Mesenchymal stem cell (in vitro differentiated cells and primary cell): Measurements from ENCODE around the gene NKAIN2.

ENCODE experiments used
- DNase-seq: peaks from one replicate; pipeline ENCODE4 v3.0.0-alpha.2; 2013
- H2AFZ ChIP-seq: one replicate; pipeline ENCODE4 v1.6.1; 2013; ENCODE audit warnings: low read depth, mild to moderate bottlenecking, control low read depth, inconsistent platforms, low read length, moderate library complexity
- H2AK5ac ChIP-seq: 2 replicates; pipeline ENCODE4 v1.6.1; 2013; ENCODE audit warnings: low read length, moderate library complexity, mild to moderate bottlenecking, inconsistent platforms; ENCODE audit not compliant: severe bottlenecking
- H2BK120ac ChIP-seq: one replicate; pipeline ENCODE4 v1.6.1; 2013; ENCODE audit warnings: low read depth, mild to moderate bottlenecking, inconsistent platforms, low read length, moderate library complexity
- H2BK12ac ChIP-seq, 2 experiments: one replicate each; pipeline ENCODE4 v1.6.1; 2013; ENCODE audit warnings: inconsistent platforms in 2 of 2, low read length in 2 of 2, mild to moderate bottlenecking in 2 of 2, moderate library complexity in 2 of 2, control low read depth in 1 of 2
- H2BK15ac ChIP-seq: one replicate; pipeline ENCODE4 v1.6.1; 2013; ENCODE audit warnings: mild to moderate bottlenecking, low read depth, inconsistent platforms; ENCODE audit not compliant: poor library complexity, severe bottlenecking
- H2BK5ac ChIP-seq: 2 replicates; pipeline ENCODE4 v1.6.1; 2013; ENCODE audit warnings: low read depth, mild to moderate bottlenecking, low read length, control low read depth, inconsistent platforms; ENCODE audit not compliant: poor library complexity, severe bottlenecking
- H3K14ac ChIP-seq, 2 experiments: one replicate each; pipeline ENCODE4 v1.6.1; 2013; ENCODE audit warnings: inconsistent platforms in 2 of 2, low read length in 2 of 2, control low read depth in 1 of 2, mild to moderate bottlenecking in 1 of 2, moderate library complexity in 1 of 2
- H3K18ac ChIP-seq, 2 experiments: one replicate each; pipeline ENCODE4 v1.6.1; 2013; ENCODE audit warnings: inconsistent platforms in 2 of 2, low read length in 2 of 2, control low read depth in 1 of 2, low read depth in 1 of 2, mild to moderate bottlenecking in 1 of 2
- H3K23ac ChIP-seq, 2 experiments: one replicate each; pipeline ENCODE4 v1.6.1; 2013; ENCODE audit warnings: inconsistent platforms in 2 of 2, low read length in 2 of 2, mild to moderate bottlenecking in 2 of 2, moderate library complexity in 2 of 2, control low read depth in 1 of 2
- H3K27ac ChIP-seq: 2 replicates; pipeline ENCODE4 v1.5.1; 2013; ENCODE audit warnings: mild to moderate bottlenecking, moderate library complexity, low read length, control low read depth, inconsistent platforms; ENCODE audit not compliant: poor library complexity, severe bottlenecking
- H3K27me3 ChIP-seq, 2 experiments: 2 replicates each; pipeline versions ENCODE4 v1.6.1 to v1.7.0; 2013; ENCODE audit warnings: low read length in 2 of 2, mild to moderate bottlenecking in 2 of 2, moderate library complexity in 2 of 2, control low read depth in 1 of 2, inconsistent platforms in 1 of 2; ENCODE audit not compliant: control insufficient read depth in 1 of 2, insufficient read depth in 1 of 2
- H3K36me3 ChIP-seq, 2 experiments: 2 replicates each; pipeline versions ENCODE4 v1.6.1 to v1.7.0; 2013; ENCODE audit warnings: low read length in 2 of 2, control low read depth in 1 of 2, inconsistent platforms in 1 of 2, low read depth in 1 of 2, mild to moderate bottlenecking in 1 of 2; ENCODE audit not compliant: insufficient read depth in 2 of 2, control insufficient read depth in 1 of 2
- H3K4ac ChIP-seq, 2 experiments: one replicate each; pipeline ENCODE4 v1.6.1; 2013; ENCODE audit warnings: inconsistent platforms in 2 of 2, low read length in 2 of 2, mild to moderate bottlenecking in 2 of 2, moderate library complexity in 2 of 2, control low read depth in 1 of 2, low read depth in 1 of 2
- H3K4me1 ChIP-seq: 2 replicates; pipeline ENCODE4 v1.6.1; 2013; ENCODE audit warnings: low read depth, low read length, control low read depth; ENCODE audit not compliant: control insufficient read depth, insufficient read depth
- H3K4me2 ChIP-seq: 2 replicates; pipeline ENCODE4 v1.6.1; 2013; ENCODE audit warnings: low read length, mild to moderate bottlenecking, inconsistent platforms; ENCODE audit not compliant: poor library complexity, severe bottlenecking
- H3K4me3 ChIP-seq, 2 experiments: 2 replicates each; pipeline versions ENCODE4 v1.5.1 to v1.7.0; 2013; ENCODE audit warnings: low read length in 2 of 2, mild to moderate bottlenecking in 2 of 2, control low read depth in 1 of 2, low read depth in 1 of 2; ENCODE audit not compliant: insufficient read depth in 1 of 2
- H3K79me1 ChIP-seq: replicated peaks from 2 replicates; pipeline ENCODE4 v1.6.1; 2013; ENCODE audit warnings: mild to moderate bottlenecking, control low read depth, low read length, inconsistent platforms; ENCODE audit not compliant: poor library complexity, severe bottlenecking
- H3K9ac ChIP-seq: 2 replicates; pipeline ENCODE4 v1.7.0; 2013; ENCODE audit warnings: mild to moderate bottlenecking, low read length, moderate library complexity
- H3K9me3 ChIP-seq: 2 replicates; pipeline ENCODE4 v1.7.0; 2013; ENCODE audit warnings: mild to moderate bottlenecking, low read length; ENCODE audit not compliant: control insufficient read depth
- H4K8ac ChIP-seq: one replicate; pipeline ENCODE4 v1.6.1; 2013; ENCODE audit warnings: inconsistent platforms, mild to moderate bottlenecking, low read length, moderate library complexity
- H4K91ac ChIP-seq: one replicate; pipeline ENCODE4 v1.6.1; 2013; ENCODE audit warnings: mild to moderate bottlenecking, low read length, inconsistent platforms
- WGBS: methylation state at CpG from one replicate; pipeline ENCODE4 v1.1.7; 2013; ENCODE audit warnings: mixed read lengths; 5-methylcytosine and 5-hydroxymethylcytosine counted together

The NKAIN2 gene

DNA sequence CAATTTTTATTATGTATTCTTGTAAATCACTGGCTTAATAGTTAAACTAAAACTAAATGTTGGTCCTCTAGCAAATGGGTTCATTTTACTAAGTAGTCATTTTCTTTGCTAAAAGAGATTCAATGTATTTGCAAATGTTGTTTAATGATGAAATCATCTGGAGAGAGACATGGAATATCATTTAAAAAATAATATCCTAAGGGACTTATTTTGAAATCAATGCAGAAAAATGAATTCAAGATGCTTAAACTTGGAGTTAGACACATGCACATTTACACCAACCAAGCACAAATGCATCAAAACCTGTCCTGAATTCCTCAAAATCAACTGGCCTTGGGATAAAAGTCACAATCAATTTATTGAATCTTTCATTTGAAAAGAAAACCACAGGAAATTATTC is 993.6 kb downstream of the NKAIN2 start:
- Histone ChIP-seq H2AFZ (no peak overlapping the region), H3K4me1 (peaks cover 2% of the 10 kb centered on the region), H3K14ac (no peak overlapping the region), H3K27me3 (no peaks in the 10 kb centered on the region), H3K4me3 (no peak overlapping the region), H3K79me1 (no peaks in the 10 kb centered on the region), H3K23ac (no peak overlapping the region), H4K8ac (no peak overlapping the region), H4K91ac (no peak overlapping the region), H2BK5ac (no peak overlapping the region), H3K18ac (no peak overlapping the region), H3K4ac (no peak overlapping the region), H3K36me3 (no peaks in the 10 kb centered on the region), H2BK15ac (no peak overlapping the region), H2AK5ac (no peak overlapping the region), H3K9ac (no peak overlapping the region), H3K9me3 (no peaks in the 10 kb centered on the region), H3K27ac (no peak overlapping the region), H2BK12ac (no peak overlapping the region), H3K4me2 (no peak overlapping the region), H2BK120ac (no peak overlapping the region)
- no peak for DNase-seq

DNA sequence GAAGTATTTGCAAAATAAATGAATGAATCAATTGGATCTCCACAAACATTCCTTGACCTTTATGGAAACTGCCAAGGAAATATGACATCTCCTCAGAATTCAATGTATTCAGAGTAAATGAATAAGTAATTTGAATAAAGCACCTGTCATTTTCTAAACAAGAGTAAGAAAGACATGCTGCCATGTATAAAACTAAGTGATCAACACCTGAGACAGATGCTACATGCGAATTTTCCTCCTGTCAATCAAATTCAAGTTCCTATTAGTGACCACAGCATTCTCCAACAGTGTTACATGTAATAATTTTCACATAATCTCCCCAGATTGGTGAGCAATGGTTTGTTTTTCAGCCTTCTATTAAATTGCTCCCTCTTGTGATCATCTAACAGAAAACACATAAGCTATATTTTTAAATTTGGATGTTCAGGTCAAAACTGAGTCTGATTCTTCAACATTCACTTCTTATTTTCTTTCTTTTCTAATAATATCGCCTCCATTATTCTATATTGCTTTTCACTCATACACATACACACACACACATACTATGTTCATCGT is 995.4 kb downstream of the NKAIN2 start:
- no peak overlapping the region for H2BK12ac ChIP-seq

DNA sequence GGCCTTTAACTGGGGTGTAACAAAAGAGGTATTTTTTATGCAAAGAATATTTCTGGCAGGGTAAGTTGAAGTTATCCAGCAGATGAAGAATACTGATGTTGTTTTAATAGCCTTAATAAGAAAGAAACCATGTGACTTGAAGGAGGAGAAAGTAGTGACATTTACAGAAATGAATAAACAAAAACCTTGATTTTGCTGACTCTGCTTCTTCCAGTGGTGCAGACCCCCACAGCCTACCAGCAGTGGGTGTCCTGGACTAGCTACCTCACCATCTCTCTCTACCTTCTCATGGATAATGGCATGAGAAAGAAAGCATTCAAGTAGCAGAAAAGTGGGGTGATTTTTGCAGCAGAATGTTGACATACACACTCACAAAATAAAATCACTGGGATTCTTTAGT is 996.0 kb downstream of the NKAIN2 start:
- Histone ChIP-seq H3K9ac (no peak overlapping the region), H3K18ac (no peak overlapping the region), H3K27me3 (no peaks in the 10 kb centered on the region)

More for the DNA sequence above, 995.4 kb downstream of the NKAIN2 start:
- Histone ChIP-seq H2AFZ (no peak overlapping the region), H3K27ac (no peak overlapping the region), H3K23ac (no peak overlapping the region), H3K36me3 (no peaks in the 10 kb centered on the region), H3K27me3 (no peaks in the 10 kb centered on the region), H3K4me3 (no peak overlapping the region), H4K91ac (no peak overlapping the region), H3K14ac (no peak overlapping the region), H2BK120ac (no peak overlapping the region), H3K9ac (no peak overlapping the region), H2AK5ac (no peak overlapping the region), H2BK5ac (no peak overlapping the region), H3K4me1 (peaks cover 2% of the 10 kb centered on the region), H2BK15ac (no peak overlapping the region), H3K4me2 (no peak overlapping the region), H3K79me1 (no peaks in the 10 kb centered on the region), H3K4ac (no peak overlapping the region), H3K18ac (no peak overlapping the region), H4K8ac (no peak overlapping the region), H3K9me3 (no peaks in the 10 kb centered on the region)
- 74% methylated on average over 2 of the region's 3 CpGs for WGBS
- no peak for DNase-seq

GRCh38 chr6:124800222-124800621 is 996.6 kb downstream of the NKAIN2 start:
- H4K8ac ChIP-seq = no peak overlapping the region
- no peak overlapping the region for H3K14ac ChIP-seq
- no peak overlapping the region for H3K9ac ChIP-seq
- no peak for DNase-seq
- no peak overlapping the region for H3K4me2 ChIP-seq
- no peak overlapping the region for H3K23ac ChIP-seq
- H2AFZ ChIP-seq = no peak overlapping the region
- 94% methylated on average over 6 of the region's 6 CpGs for WGBS
- no peak overlapping the region for H3K4me3 ChIP-seq
- H3K27ac ChIP-seq = no peak overlapping the region
- no peak overlapping the region for H2BK15ac ChIP-seq
- H3K4me1 ChIP-seq = peaks cover 2% of the 10 kb centered on the region
- no peak overlapping the region for H2AK5ac ChIP-seq
- H4K91ac ChIP-seq = no peak overlapping the region
- no peak overlapping the region for H3K4ac ChIP-seq
- no peak overlapping the region for H2BK5ac ChIP-seq
- H3K18ac ChIP-seq = no peak overlapping the region
- H2BK12ac ChIP-seq = no peak overlapping the region
- no peaks in the 10 kb centered on the region for H3K27me3 ChIP-seq
- H3K79me1 ChIP-seq = no peaks in the 10 kb centered on the region
- H3K36me3 ChIP-seq = no peaks in the 10 kb centered on the region
- no peak overlapping the region for H2BK120ac ChIP-seq
- no peaks in the 10 kb centered on the region for H3K9me3 ChIP-seq

More for the DNA sequence above, 996.0 kb downstream of the NKAIN2 start:
- Histone ChIP-seq H2BK5ac (no peak overlapping the region), H3K4me3 (no peak overlapping the region), H2BK120ac (no peak overlapping the region), H3K23ac (no peak overlapping the region), H3K4me1 (peaks cover 2% of the 10 kb centered on the region), H2BK12ac (no peak overlapping the region), H2AFZ (no peak overlapping the region), H3K27ac (no peak overlapping the region), H4K91ac (no peak overlapping the region), H2BK15ac (no peak overlapping the region), H3K9me3 (no peaks in the 10 kb centered on the region), H4K8ac (no peak overlapping the region), H2AK5ac (no peak overlapping the region), H3K4ac (no peak overlapping the region), H3K14ac (no peak overlapping the region), H3K79me1 (no peaks in the 10 kb centered on the region), H3K36me3 (no peaks in the 10 kb centered on the region), H3K4me2 (no peak overlapping the region)
- no peak for DNase-seq
